GM12878 (cell line): ENCODE measurements around the gene LILRB1. TPM values are rescaled to one million over a fixed set of nuclear protein-coding genes. Genes with fewer than 3 reads are reported as not detected.

Source experiments
- ATF7 ChIP-seq: fragments of 450-650 bp; IDR thresholded peaks from 2 replicates; pipeline ENCODE4 v1.6.1; 2016; ENCODE audit warnings: low read depth, mild to moderate bottlenecking
- BCL11A ChIP-seq: IDR thresholded peaks from 2 replicates; pipeline ENCODE4 v1.6.1; 2011; ENCODE audit warnings: low read depth, low read length
- IRF4 ChIP-seq: IDR thresholded peaks from 2 replicates; pipeline ENCODE4 v1.6.1; 2011; ENCODE audit warnings: low read depth, low read length
- IRF5 ChIP-seq: fragments of 450-650 bp; IDR thresholded peaks from 2 replicates; pipeline ENCODE4 v1.6.1; 2017; ENCODE audit warnings: borderline replicate concordance
- MEF2B ChIP-seq: fragments of 450-650 bp; IDR thresholded peaks from 2 replicates; pipeline ENCODE4 v1.6.1; 2018; ENCODE audit warnings: mild to moderate bottlenecking, moderate library complexity; ENCODE audit not compliant: partially characterized antibody, poor library complexity, severe bottlenecking
- MTA2 ChIP-seq: fragments of 450-650 bp; IDR thresholded peaks from 2 replicates; pipeline ENCODE4 v1.6.1; 2016; ENCODE audit warnings: low read depth, mild to moderate bottlenecking, moderate library complexity
- PRDM15 ChIP-seq: fragments of 450-650 bp; formaldehyde crosslinking; IDR thresholded peaks from 2 replicates; pipeline ENCODE4 v1.4.0; 2020; ENCODE audit warnings: mild to moderate bottlenecking, moderate library complexity
- SREBF1 ChIP-seq: IDR thresholded peaks from 2 replicates; pipeline ENCODE4 v1.6.1; 2012; ENCODE audit warnings: mild to moderate bottlenecking, low read length
- YY1 ChIP-seq: IDR thresholded peaks from 2 replicates; pipeline ENCODE4 v1.6.1; 2011; ENCODE audit warnings: low read depth, mild to moderate bottlenecking, low read length
- polyA plus RNA-seq, 11 experiments: library from polyadenylated mRNA; depleted of rRNA in 4 of 11; unstranded in 6 of 11; stranded (reverse) in 5 of 11; fragments of >200 nt; fragmentation: Nextera tagmentation in 4 of 11; fragmentation: Illumina TruSeq in 1 of 11; extraction: Ambion mirVana in 4 of 11; extraction: Trizol in 1 of 11; gene quantifications; 1 replicate in 1 of 11; 2 replicates in 10 of 11; pipeline versions ENCODE4 v1.2.1 to v1.2.3, GENCODE V29; 2011 to 2016; ENCODE audit warnings: inconsistent platforms in 2 of 11, missing spikeins in 2 of 11, low read depth in 1 of 11
- total RNA-seq, 4 experiments: library from RNA; depleted of rRNA in 3 of 4; stranded (reverse); fragments of >200 nt in 3 of 4; fragmentation: Illumina TruSeq in 1 of 4; extraction: Trizol in 1 of 4; gene quantifications; 2 replicates each; pipeline versions ENCODE4 v1.2.1 to v1.2.3, GENCODE V29; 2013 to 2021
- TF ChIP-seq, protein P1 (sequence below): fragments of 450-650 bp; IDR thresholded peaks from 2 replicates; pipeline ENCODE4 v1.6.1; 2018; ENCODE audit warnings: borderline replicate concordance, mild to moderate bottlenecking; ENCODE audit not compliant: partially characterized antibody
- TF ChIP-seq, protein P2 (sequence below), 3 experiments: IDR thresholded peaks in 2 of 3; conservative IDR thresholded peaks in 1 of 3; 2 replicates each; pipeline ENCODE4 v1.5.1; 2011; ENCODE audit warnings: low read depth in 3 of 3, low read length in 3 of 3, mild to moderate bottlenecking in 3 of 3, control low read depth in 2 of 3, moderate library complexity in 2 of 3, inconsistent platforms in 1 of 3, mixed read lengths in 1 of 3; ENCODE audit not compliant: control insufficient read depth in 2 of 3, insufficient read depth in 1 of 3; ENCODE audit errors: extremely low read depth in 1 of 3
- TF ChIP-seq, protein P3 (sequence below): fragments of 450-650 bp; conservative IDR thresholded peaks from 2 replicates; pipeline ENCODE4 v1.6.1; 2017; ENCODE audit warnings: mild to moderate bottlenecking, moderate library complexity
- TF ChIP-seq, protein P4 (sequence below): IDR thresholded peaks from 2 replicates; pipeline ENCODE4 v1.6.1; 2012; ENCODE audit warnings: mild to moderate bottlenecking, low read depth, low read length

LILRB1 gene
- total and polyA plus RNA-seq, 10 of the 15 experiments (the other 5 are each of a cell fraction or from before 2014, with no cell fraction given): 4.9 to 92.2 (median 50.1) TPM

DNA sequence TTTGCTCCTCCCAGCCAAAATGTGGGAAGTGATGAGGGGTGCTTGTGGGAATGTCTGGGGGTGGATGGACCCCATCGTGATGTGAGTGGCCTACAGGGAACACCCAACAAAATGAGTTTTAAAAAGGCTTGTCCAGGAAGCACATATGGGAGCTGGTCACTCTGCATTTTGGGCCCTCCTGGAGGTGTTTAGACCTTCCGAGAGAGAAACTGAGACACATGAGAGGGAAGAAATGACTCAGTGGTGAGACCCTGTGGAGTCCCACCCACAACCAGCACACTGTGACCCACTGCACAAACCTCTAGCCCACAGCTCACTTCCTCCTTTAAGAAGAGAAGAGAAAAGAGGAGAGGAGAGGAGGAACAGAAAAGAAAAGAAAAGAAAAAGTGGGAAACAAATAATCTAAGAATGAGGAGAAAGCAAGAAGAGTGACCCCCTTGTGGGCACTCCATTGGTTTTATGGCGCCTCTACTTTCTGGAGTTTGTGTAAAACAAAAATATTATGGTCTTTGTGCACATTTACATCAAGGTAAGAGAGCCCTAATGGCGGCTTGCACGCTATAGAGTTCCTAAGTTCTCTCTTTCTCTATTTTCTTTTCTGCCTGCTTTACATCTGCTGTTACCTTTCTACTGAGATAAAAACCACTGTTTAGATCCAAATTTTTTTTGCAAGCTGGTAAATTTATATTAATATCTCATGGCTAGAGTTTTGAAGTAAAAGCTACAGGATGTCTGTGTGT is 13.3 kb upstream of the LILRB1 start (continued):
- TF ChIP-seq PRDM15 (CRISPR knock-in tag) (no peak), IRF4 (peak; percentile 99), ATF7 (peak; percentile 82), BCL11A (peak; percentile 97), YY1 (peak; percentile 78), IRF5 (no peak), SREBF1 (no peak), MTA2 (peak; percentile 93), MEF2B (peak; percentile 70)
- TF ChIP-seq, protein P1, sequence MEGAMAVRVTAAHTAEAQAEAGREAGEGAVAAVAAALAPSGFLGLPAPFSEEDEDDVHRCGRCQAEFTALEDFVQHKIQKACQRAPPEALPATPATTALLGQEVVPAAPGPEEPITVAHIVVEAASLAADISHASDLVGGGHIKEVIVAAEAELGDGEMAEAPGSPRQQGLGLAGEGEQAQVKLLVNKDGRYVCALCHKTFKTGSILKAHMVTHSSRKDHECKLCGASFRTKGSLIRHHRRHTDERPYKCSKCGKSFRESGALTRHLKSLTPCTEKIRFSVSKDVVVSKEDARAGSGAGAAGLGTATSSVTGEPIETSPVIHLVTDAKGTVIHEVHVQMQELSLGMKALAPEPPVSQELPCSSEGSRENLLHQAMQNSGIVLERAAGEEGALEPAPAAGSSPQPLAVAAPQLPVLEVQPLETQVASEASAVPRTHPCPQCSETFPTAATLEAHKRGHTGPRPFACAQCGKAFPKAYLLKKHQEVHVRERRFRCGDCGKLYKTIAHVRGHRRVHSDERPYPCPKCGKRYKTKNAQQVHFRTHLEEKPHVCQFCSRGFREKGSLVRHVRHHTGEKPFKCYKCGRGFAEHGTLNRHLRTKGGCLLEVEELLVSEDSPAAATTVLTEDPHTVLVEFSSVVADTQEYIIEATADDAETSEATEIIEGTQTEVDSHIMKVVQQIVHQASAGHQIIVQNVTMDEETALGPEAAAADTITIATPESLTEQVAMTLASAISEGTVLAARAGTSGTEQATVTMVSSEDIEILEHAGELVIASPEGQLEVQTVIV: no peak
- TF ChIP-seq, protein P2, sequence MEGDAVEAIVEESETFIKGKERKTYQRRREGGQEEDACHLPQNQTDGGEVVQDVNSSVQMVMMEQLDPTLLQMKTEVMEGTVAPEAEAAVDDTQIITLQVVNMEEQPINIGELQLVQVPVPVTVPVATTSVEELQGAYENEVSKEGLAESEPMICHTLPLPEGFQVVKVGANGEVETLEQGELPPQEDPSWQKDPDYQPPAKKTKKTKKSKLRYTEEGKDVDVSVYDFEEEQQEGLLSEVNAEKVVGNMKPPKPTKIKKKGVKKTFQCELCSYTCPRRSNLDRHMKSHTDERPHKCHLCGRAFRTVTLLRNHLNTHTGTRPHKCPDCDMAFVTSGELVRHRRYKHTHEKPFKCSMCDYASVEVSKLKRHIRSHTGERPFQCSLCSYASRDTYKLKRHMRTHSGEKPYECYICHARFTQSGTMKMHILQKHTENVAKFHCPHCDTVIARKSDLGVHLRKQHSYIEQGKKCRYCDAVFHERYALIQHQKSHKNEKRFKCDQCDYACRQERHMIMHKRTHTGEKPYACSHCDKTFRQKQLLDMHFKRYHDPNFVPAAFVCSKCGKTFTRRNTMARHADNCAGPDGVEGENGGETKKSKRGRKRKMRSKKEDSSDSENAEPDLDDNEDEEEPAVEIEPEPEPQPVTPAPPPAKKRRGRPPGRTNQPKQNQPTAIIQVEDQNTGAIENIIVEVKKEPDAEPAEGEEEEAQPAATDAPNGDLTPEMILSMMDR (IDR thresholded peaks at IDR 0.05 in 2 of 3, conservative IDR thresholded peaks at IDR 0.05 in 1 of 3; ENCODE audit: control insufficient read depth in 2 of 3, extremely low read depth in 1 of 3, insufficient read depth in 1 of 3, low read depth in 3 of 3, low read length in 3 of 3): no peak
- TF ChIP-seq, protein P3, sequence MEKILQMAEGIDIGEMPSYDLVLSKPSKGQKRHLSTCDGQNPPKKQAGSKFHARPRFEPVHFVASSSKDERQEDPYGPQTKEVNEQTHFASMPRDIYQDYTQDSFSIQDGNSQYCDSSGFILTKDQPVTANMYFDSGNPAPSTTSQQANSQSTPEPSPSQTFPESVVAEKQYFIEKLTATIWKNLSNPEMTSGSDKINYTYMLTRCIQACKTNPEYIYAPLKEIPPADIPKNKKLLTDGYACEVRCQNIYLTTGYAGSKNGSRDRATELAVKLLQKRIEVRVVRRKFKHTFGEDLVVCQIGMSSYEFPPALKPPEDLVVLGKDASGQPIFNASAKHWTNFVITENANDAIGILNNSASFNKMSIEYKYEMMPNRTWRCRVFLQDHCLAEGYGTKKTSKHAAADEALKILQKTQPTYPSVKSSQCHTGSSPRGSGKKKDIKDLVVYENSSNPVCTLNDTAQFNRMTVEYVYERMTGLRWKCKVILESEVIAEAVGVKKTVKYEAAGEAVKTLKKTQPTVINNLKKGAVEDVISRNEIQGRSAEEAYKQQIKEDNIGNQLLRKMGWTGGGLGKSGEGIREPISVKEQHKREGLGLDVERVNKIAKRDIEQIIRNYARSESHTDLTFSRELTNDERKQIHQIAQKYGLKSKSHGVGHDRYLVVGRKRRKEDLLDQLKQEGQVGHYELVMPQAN: peak; percentile 51; the same call in 1 of the 2 replicates
- TF ChIP-seq, protein P4, sequence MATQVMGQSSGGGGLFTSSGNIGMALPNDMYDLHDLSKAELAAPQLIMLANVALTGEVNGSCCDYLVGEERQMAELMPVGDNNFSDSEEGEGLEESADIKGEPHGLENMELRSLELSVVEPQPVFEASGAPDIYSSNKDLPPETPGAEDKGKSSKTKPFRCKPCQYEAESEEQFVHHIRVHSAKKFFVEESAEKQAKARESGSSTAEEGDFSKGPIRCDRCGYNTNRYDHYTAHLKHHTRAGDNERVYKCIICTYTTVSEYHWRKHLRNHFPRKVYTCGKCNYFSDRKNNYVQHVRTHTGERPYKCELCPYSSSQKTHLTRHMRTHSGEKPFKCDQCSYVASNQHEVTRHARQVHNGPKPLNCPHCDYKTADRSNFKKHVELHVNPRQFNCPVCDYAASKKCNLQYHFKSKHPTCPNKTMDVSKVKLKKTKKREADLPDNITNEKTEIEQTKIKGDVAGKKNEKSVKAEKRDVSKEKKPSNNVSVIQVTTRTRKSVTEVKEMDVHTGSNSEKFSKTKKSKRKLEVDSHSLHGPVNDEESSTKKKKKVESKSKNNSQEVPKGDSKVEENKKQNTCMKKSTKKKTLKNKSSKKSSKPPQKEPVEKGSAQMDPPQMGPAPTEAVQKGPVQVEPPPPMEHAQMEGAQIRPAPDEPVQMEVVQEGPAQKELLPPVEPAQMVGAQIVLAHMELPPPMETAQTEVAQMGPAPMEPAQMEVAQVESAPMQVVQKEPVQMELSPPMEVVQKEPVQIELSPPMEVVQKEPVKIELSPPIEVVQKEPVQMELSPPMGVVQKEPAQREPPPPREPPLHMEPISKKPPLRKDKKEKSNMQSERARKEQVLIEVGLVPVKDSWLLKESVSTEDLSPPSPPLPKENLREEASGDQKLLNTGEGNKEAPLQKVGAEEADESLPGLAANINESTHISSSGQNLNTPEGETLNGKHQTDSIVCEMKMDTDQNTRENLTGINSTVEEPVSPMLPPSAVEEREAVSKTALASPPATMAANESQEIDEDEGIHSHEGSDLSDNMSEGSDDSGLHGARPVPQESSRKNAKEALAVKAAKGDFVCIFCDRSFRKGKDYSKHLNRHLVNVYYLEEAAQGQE: no peak
